ENCODE measurements around the gene ADAMTSL1.

DNA sequence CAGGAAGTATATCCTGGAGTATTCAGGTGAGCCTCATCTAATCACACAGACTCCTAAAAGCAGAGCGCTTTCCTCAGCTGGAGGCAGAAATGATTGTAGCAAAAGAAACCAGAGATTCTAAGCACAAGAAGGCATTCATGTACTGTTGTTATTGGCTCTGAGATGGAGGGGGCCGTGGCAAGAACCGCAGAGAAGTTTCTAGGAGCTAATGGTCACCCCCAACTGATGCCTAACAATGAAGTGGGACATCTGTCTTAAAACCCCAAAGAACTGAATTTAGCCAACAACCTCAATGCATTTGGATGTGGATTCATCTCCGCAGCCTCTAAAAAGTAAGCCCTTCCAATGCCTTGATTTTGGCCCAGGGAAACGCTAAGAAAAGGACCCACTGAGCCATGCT lies 76.3 kb downstream of the ADAMTSL1 start:
- no peak for TF ChIP-seq ZNF571 (tag by site-specific recombination; IDR thresholded peaks at IDR 0.05)
- TF ChIP-seq, protein P1, sequence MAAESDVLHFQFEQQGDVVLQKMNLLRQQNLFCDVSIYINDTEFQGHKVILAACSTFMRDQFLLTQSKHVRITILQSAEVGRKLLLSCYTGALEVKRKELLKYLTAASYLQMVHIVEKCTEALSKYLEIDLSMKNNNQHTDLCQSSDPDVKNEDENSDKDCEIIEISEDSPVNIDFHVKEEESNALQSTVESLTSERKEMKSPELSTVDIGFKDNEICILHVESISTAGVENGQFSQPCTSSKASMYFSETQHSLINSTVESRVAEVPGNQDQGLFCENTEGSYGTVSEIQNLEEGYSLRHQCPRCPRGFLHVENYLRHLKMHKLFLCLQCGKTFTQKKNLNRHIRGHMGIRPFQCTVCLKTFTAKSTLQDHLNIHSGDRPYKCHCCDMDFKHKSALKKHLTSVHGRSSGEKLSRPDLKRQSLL (tag by site-specific recombination; IDR thresholded peaks at IDR 0.05) = no peak
- TF ChIP-seq SCRT2 (tag by site-specific recombination; IDR thresholded peaks at IDR 0.05) = no peak
- TF ChIP-seq, protein P2, sequence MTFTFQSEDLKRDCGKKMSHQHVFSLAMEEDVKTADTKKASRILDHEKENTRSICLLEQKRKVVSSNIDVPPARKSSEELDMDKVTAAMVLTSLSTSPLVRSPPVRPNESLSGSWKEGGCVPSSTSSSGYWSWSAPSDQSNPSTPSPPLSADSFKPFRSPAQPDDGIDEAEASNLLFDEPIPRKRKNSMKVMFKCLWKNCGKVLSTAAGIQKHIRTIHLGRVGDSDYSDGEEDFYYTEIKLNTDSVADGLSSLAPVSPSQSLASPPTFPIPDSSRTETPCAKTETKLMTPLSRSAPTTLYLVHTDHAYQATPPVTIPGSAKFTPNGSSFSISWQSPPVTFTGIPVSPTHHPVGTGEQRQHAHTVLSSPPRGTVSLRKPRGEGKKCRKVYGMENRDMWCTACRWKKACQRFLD (tag by site-specific recombination; IDR thresholded peaks at IDR 0.05) = no peak
- no peak for TF ChIP-seq ZXDB (tag by site-specific recombination; IDR thresholded peaks at IDR 0.05)
- TF ChIP-seq ZNF23 (tag by site-specific recombination; IDR thresholded peaks at IDR 0.05; ENCODE audit: borderline replicate concordance) = no peak
- no peak for TF ChIP-seq ZNF350 (tag by site-specific recombination; IDR thresholded peaks at IDR 0.05)
- no peak for TF ChIP-seq ZNF544 (tag by site-specific recombination; IDR thresholded peaks at IDR 0.05)
- TF ChIP-seq ZNF473 (tag by site-specific recombination; IDR thresholded peaks at IDR 0.05) = no peak
- TF ChIP-seq, protein P3, sequence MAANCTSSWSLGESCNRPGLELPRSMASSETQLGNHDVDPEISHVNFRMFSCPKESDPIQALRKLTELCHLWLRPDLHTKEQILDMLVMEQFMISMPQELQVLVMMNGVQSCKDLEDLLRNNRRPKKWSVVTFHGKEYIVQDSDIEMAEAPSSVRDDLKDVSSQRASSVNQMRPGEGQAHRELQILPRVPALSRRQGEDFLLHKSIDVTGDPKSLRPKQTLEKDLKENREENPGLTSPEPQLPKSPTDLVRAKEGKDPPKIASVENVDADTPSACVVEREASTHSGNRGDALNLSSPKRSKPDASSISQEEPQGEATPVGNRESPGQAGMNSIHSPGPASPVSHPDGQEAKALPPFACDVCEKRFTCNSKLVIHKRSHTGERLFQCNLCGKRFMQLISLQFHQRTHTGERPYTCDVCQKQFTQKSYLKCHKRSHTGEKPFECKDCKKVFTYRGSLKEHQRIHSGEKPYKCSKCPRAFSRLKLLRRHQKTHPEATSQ (tag by site-specific recombination; IDR thresholded peaks at IDR 0.05) = no peak
- TF ChIP-seq, protein P4, sequence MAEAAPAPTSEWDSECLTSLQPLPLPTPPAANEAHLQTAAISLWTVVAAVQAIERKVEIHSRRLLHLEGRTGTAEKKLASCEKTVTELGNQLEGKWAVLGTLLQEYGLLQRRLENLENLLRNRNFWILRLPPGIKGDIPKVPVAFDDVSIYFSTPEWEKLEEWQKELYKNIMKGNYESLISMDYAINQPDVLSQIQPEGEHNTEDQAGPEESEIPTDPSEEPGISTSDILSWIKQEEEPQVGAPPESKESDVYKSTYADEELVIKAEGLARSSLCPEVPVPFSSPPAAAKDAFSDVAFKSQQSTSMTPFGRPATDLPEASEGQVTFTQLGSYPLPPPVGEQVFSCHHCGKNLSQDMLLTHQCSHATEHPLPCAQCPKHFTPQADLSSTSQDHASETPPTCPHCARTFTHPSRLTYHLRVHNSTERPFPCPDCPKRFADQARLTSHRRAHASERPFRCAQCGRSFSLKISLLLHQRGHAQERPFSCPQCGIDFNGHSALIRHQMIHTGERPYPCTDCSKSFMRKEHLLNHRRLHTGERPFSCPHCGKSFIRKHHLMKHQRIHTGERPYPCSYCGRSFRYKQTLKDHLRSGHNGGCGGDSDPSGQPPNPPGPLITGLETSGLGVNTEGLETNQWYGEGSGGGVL (tag by site-specific recombination; IDR thresholded peaks at IDR 0.05) = no peak
- no peak for TF ChIP-seq ZNF785 (tag by site-specific recombination; IDR thresholded peaks at IDR 0.05)
